HG02884 (cell line): ENCODE measurements around the gene TAF11L11.
"Not testable (repeated sequence)": the region's sequence is repeated elsewhere in the genome, so short reads cannot be mapped to it uniquely, and the experiment has no call there.

Experiments
- ATAC-seq: cut with Tn5 transposase; IDR thresholded peaks from one replicate; pipeline ENCODE4 v1.9.1; 2021; ENCODE audit warnings: mild to moderate bottlenecking, moderate library complexity; ENCODE audit not compliant: unreplicated experiment

TAF11L11 gene

DNA sequence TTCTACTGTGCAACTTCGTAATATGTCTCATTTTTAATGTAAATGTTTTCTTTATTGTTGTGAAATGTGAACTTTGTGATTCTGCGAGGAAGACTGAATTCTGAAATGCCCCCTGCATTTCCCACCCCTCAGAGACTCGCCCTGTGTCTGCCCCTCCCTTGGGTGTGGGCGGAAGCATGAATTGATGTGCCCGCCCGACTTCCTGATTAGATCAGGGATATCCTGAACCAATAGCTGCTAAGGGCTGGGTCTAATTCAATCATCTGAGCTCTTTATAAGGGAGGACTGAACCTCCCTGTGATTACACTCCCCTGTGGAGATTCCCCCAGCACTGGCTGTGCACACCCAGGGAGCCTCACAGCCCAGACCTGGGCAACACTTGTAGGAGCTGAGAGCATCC, at the start of gene TAF11L11:
Gene TAF11L11 (plus strand): TSS at position 304 of the 400 bp plus-strand sequence.
- ATAC-seq, result not testable (repeated sequence)

- ATAC-seq, result not testable (repeated sequence)
Measured at GRCh38 chr5:17585658-17586057, 18.3 kb upstream of the TAF11L11 start, which contains the start of gene TAF11L7. Gene TAF11L7 (minus strand): TSS chr5:17585758.

DNA sequence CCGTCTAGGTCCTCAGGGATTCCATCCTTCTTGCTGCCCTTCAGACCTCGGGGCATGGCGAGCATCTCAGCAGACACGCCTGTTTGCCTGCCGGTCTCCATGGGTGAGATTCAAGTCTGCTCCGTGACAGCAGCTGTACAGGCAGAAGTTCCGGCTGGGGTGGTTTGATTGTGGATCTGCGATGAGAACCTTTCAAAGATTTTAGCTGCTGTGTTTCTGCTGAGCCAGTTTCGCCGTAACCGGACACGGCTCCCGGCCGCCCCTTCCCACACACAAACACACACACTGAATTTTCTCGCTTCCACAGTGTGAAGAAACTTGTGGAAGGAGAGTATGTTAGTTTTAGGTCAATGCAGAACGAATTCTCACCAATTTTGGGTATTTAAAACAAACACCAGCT, 13.1 kb upstream of the TAF11L11 start, which contains the start of gene TAF11L8:
Gene TAF11L8 (minus strand): TSS at position 101 of the 400 bp plus-strand sequence.
- not testable (repeated sequence) for ATAC-seq

- not testable (repeated sequence) for ATAC-seq
Measured at GRCh38 chr5:17594255-17594654, 9.7 kb upstream of the TAF11L11 start, which contains the start of gene TAF11L9. Gene TAF11L9 (minus strand): TSS chr5:17594394.

- ATAC-seq, result not testable (repeated sequence)
Measured at GRCh38 chr5:17597728-17598127, 6.3 kb upstream of the TAF11L11 start, which contains the start of gene TAF11L10. Gene TAF11L10 (minus strand): TSS chr5:17597828.

- ATAC-seq, result no peak
Measured at GRCh38 chr5:17604951-17605350, 968 bp downstream of the TAF11L11 start.

DNA sequence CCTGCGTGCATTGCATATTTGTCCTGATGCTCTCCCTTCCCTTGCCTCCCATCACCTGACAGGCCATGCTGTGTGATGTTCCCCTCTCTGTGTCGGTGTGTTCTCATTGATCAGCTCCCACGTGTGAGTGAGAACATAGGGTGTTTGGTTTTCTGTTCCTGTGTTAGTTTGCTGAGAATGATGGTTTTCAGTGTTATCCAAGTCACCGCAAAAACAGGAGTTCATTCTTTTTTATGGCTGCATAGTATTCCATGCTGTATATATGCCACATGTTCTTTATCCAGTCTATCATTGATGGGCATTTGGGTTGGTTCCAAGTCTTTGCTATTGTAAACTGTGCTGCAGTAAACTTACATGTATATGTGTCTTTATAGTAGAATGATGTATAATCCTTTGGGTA, 3.5 kb downstream of the TAF11L11 start:
- not testable (repeated sequence) for ATAC-seq

GRCh38 chr5:17610092-17610491, 6.1 kb downstream of the TAF11L11 start, which contains the start of gene TAF11L12:
Gene TAF11L12 (plus strand): TSS chr5:17610392.
- ATAC-seq, result not testable (repeated sequence)

DNA sequence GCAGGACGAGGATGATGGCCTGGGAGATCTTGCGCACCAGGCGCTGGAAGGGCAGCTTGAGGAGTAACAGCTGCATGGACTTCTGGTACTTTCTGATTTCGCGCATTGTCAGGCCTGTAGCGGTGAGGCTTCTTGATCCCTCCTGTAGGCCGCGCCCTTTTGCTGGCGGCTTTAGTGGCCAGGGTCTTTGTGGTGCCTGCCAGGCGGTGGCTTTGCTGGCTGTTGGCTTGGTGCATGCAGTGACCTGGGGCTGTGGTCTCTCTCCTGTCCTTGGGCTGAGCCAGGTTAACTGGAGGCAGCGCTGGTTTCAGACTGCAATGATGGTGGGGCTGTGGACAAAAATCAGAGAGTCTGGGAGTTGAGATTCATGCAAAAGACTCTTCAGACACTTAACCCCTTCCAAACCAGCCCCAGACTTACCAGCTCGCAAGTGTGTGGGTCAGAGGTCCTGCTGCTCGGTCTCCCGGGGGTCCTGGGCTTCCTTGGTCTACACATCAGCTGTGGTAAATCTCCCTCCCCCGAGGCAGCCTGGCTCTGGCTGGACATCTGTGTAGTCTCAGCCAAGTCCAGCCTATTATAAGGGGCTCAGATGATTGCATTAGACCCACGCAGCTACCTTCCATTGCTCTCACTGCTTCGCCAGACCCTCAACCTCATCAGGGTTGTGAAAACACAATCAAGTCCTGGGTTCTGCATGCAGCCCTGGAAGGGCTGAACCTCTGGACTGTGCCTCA, 11.1 kb downstream of the TAF11L11 start:
- ATAC-seq, result no peak

DNA sequence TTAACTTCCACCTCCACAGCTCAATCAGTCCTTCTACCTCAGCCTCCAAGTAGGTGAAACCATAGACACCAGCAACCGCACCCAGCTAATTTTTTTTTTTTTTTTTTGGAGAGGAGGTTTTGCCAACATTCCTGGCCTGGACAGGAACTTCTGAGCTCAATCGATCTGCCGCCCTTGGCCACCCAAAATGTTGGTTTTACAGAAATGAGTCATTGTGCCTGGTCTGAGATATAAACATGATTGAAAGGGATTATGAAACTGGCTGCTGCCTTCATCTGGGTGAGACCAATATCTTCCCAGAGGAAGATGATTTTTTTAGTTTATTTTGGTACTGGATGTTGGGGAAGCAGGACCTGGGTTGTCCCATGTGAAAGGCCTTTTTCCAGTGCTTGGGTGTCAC, 15.4 kb downstream of the TAF11L11 start:
- ATAC-seq, result no peak

- ATAC-seq, result no peak
Measured at GRCh38 chr5:17620627-17621026, 16.6 kb downstream of the TAF11L11 start.

DNA sequence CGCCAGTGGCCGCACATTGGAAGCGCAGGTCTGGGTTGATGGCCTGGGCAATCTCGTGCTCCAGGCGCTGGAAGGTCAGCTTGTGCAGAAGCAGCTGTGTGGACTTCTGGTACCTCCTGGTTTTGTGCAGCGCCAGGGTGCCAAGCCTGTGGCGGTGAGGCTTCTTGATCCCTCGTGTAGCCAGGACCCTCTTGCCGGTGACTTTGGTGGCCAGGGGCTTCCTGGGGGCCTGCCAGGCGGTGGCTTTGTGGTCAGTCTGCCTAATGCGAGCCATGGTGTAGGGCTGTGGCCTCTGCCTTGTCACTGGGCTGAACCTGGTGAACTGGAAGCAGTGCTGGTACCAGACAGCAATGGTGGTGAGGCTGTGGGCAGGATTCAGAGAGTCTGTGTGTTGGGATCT, 21.7 kb downstream of the TAF11L11 start:
- no peak for ATAC-seq

GRCh38 chr5:17631788-17632187, 27.8 kb downstream of the TAF11L11 start, which contains the start of gene TAF11L13:
Gene TAF11L13 (plus strand): TSS chr5:17632088.
- not testable (repeated sequence) for ATAC-seq

GRCh38 chr5:17634160-17634559, 30.2 kb downstream of the TAF11L11 start, which contains the start of gene TAF11L14:
Gene TAF11L14 (plus strand): TSS chr5:17634460.
- no peak for ATAC-seq

DNA sequence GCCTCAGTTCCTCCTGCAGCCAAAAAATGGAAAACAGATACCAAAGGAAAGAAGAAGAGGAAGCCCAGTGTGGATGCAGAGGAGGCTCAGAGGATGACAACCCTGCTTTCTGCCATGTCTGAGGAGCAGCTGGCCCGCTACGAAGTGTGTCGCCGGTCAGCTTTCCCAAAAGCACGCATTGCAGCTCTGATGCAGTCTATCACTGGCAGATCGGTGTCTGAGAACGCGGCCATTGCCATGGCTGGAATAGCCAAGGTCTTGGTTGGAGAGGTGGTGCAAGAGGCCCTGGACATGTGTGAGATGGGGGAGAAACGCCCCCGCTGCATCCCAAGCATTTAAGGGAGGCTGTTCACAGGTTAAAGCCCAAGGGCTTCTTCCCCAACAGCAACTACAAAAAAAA, 45.2 kb downstream of the TAF11L11 start:
- ATAC-seq, result not testable (repeated sequence)

DNA sequence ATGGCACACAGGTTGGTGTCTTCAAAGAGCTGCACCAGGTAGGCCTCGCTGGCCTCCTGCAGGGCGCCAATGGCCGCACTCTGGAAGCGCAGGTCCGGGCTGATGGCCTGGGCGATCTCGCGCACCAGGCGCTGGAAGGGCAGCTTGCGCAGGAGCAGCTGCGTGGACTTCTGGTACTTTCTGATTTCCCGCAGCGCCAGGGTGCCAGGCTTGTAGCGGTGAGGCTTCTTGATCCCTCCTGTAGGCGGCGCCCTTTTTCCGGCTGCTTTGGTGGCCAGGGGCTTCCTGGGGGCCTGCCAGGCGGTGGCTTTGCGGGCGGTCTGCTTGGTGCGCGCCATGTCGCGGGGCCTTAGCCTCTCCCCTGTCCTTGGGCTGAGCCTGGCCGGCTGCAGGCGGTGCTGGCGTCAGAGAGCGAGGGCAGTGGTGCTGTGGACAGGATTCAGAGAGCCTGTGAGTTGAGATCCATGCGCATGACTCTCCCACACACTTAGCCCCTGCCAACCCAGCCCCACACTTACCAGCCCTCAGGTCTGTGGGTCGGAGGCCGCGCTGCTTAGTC, 51.3 kb downstream of the TAF11L11 start:
- not testable (repeated sequence) for ATAC-seq
